ENCODE results near the gene KIF16B. TPM values are rescaled to one million over a fixed set of nuclear protein-coding genes. Genes with fewer than 3 reads are reported as not detected.
A peak's percentile ranks its signal among the peaks of the same experiment; 100 is the strongest.

KIF16B gene
- total RNA-seq, 1 donor from 2014 or later, result 27.4 TPM

DNA sequence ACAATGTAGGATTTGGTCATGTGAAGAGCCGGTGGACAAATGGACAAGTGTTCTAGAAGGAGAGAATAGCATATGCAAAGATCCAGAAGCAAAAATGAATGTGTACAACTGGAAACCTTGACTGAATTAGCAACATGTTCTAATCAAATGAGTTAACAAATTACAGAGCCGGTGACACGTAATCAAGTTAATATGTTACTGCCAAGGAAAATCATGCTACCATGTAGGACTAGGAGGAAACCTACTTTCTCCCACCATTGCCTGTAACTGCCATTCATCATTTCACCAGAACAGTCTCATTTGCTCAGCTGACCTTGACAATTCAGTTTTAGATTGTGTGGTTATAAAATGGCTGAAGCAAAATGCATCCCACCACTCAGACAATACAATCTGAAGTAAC, 179.4 kb downstream of the KIF16B start:
- no peak for DNase-seq (ENCODE audit: low spot score)
- intact Hi-C loops (cut with DNase I), result no loop called here
- ATAC-seq, result no peak

DNA sequence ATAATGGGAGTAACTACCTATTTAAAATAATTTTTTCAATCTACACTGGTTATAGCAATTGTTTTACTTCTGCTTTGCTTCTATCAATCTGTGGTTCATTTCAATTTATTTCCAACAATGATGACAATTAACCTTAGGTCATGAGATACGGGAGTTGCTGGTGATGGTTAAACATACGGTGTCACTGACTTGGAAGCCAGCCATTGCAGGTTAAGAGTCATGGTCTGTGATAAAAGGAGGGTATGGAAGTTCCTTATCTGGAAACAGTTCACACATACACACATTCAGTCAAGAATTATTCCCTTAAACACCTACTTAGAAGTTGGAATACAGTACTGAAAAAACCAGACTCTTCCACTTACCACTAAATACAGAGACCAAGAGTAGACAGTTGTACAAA, 180.0 kb downstream of the KIF16B start:
- intact Hi-C loops (cut with DNase I), result no loop called here
- DNase-seq (ENCODE audit: low spot score) (no peak), ATAC-seq (no peak)

- DNase-seq (ENCODE audit: low spot score) (no peak), ATAC-seq (no peak)
- intact Hi-C loops (cut with DNase I), result no loop called here
Observed at GRCh38 chr20:16392346-16392745, 180.9 kb downstream of the KIF16B start.

- DNase-seq (ENCODE audit: low spot score) (no peak), ATAC-seq (peak; percentile 76)
- intact Hi-C loops (cut with DNase I), result no loop called here
Observed at GRCh38 chr20:16390991-16391390, 182.3 kb downstream of the KIF16B start.

GRCh38 chr20:16388731-16389130, 184.5 kb downstream of the KIF16B start:
- no peak for DNase-seq (ENCODE audit: low spot score)
- intact Hi-C loops (cut with DNase I), result no loop called here
- no peak for ATAC-seq

- ATAC-seq (peak; percentile 47), DNase-seq (ENCODE audit: low spot score) (no peak)
- intact Hi-C loops (cut with DNase I), result no loop called here
Observed at GRCh38 chr20:16387666-16388065, 185.6 kb downstream of the KIF16B start.

- DNase-seq (ENCODE audit: low spot score) (no peak), ATAC-seq (no peak)
- intact Hi-C loops (cut with DNase I), result no loop called here
Observed at GRCh38 chr20:16385891-16386290, 187.4 kb downstream of the KIF16B start.

DNA sequence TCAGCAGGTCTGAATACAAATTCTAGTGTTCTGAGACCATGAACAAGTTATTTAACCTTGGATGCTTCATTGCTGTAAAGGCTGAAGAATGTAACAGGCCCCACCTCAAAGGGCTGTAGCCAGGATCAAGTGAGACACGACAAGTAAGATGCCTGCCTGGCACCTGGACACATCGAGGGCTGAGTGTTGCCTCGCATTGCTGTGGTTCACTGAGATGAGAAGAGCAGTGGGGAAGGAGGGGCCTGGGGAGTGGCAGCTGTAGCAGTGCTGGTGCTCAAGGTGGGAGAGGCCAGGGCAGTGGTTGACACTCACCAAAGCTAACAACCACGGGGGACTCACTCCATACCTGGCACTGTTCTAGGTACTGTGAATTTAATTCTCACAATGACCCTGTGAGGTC, 187.8 kb downstream of the KIF16B start:
- no peak for DNase-seq (ENCODE audit: low spot score)
- no peak for ATAC-seq
- intact Hi-C loops (cut with DNase I), result no loop called here

DNA sequence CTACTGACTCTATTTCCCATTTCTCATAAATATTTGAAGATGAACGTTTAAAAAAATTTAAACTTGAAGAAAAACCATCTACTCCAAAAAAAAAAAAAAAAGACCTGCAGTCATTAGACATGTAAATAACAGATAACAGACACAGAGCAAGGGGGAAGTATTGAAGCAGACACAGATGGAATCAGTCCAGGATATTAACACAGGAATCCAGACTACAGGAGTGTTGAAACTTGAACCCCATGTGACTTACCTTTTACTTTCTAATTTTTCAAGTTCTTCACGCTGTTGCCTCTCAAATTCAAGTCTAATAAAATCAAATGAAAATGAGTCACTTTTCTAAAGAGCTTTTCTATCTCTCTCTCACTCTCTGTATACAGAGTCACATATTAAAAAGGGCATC, 191.8 kb downstream of the KIF16B start:
- no peak for DNase-seq (ENCODE audit: low spot score)
- intact Hi-C loops (cut with DNase I), result no loop called here
- no peak for ATAC-seq

GRCh38 chr20:16378712-16379370, 194.4 kb downstream of the KIF16B start:
- no peak for ATAC-seq
- intact Hi-C loops (cut with DNase I), result no loop called here
- no peak for DNase-seq (ENCODE audit: low spot score)

- DNase-seq (ENCODE audit: low spot score) (no peak), ATAC-seq (no peak)
- intact Hi-C loops (cut with DNase I), result no loop called here
Observed at GRCh38 chr20:16378122-16378521, 195.1 kb downstream of the KIF16B start.

- DNase-seq (ENCODE audit: low spot score) (no peak), ATAC-seq (no peak)
- intact Hi-C loops (cut with DNase I), result no loop called here
Observed at GRCh38 chr20:16369441-16369840, 203.8 kb downstream of the KIF16B start.

- DNase-seq (ENCODE audit: low spot score) (no peak), ATAC-seq (no peak)
- intact Hi-C loops (cut with DNase I), result no loop called here
Observed at GRCh38 chr20:16368645-16369292, 204.5 kb downstream of the KIF16B start.

GRCh38 chr20:16367948-16368560, 205.2 kb downstream of the KIF16B start:
- DNase-seq (ENCODE audit: low spot score) (no peak), ATAC-seq (no peak)
- intact Hi-C loops (cut with DNase I), result no loop called here

DNA sequence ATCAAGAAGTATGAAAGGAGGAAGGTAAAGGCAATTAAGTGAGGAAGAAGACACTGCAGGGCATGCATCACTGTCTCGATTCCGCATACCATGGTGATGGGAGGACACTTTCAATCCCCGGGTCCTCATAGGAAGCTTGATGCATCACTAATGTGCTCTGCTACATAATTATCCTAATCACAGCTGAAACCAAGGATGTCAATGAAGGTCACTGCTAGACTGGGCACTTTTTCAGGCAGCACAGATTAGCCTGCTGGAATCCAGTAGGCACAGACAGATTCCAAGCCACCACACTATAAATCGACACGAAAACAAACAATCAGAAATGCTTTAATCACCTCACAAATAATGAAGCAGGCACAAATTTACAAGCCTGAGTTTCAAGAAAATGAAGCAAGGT, 206.7 kb downstream of the KIF16B start:
- intact Hi-C loops (cut with DNase I), result no loop called here
- DNase-seq (ENCODE audit: low spot score), result no peak
- no peak for ATAC-seq

GRCh38 chr20:16364320-16364687, 208.9 kb downstream of the KIF16B start:
- intact Hi-C loops (cut with DNase I), result no loop called here
- ATAC-seq (peak; percentile 71), DNase-seq (ENCODE audit: low spot score) (no peak)

DNA sequence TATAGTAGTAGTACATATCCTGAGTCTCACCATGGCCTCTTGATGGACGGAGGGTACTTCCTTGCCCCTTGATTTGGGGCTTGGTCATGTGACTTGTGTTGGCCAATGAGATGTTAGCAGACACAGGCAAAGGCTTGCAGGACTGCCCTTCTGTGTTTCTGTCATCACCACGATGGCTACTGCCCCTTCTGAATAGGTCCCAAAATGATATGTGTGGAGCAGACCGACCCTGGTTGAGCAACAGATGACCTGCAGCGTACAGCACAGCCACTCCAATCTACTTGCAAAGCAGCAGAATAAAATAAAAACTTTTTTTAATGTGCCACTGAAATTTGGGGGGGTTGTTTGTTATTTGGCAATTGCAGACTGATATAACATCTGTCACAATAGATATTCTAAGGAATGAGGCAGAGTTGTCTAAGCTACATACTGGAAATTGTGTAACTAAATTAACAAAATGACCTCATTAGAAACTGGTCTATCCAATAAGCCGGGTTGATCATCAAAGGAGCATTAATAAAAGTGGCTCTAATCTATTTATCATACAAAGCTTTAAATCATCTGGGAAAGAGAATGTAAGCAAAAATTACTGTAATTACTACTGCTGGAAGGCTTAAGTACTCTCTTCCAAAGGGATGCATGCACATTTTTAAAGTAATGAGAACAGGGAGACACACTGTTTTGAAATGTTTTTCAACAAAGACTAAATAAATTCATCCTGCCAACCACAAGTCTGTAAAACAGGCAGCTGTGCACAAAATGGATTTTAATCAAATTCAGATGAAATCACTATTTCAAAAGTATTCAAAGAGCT, 209.5 kb downstream of the KIF16B start:
- ATAC-seq (peak; percentile 74), DNase-seq (ENCODE audit: low spot score) (no peak)
- intact Hi-C loops (cut with DNase I), result no loop called here

GRCh38 chr20:16362642-16363041, 210.6 kb downstream of the KIF16B start:
- DNase-seq (ENCODE audit: low spot score) (no peak), ATAC-seq (no peak)
- intact Hi-C loops (cut with DNase I), result no loop called here

- ATAC-seq (no peak), DNase-seq (ENCODE audit: low spot score) (no peak)
- intact Hi-C loops (cut with DNase I), result no loop called here
Observed at GRCh38 chr20:16360668-16361067, 212.6 kb downstream of the KIF16B start.

- no peak for ATAC-seq
- intact Hi-C loops (cut with DNase I), result no loop called here
- DNase-seq (ENCODE audit: low spot score), result no peak
Observed at GRCh38 chr20:16353417-16353781, 219.8 kb downstream of the KIF16B start.

Measured in sciatic nerve (tissue), 2 donors.